Hematopoietic multipotent progenitor cell treated with erythropoietin and hydrocortisone succinate and interleukin-3 and kit ligand, for 4 days (in vitro differentiated cells): ENCODE results near the gene SNX22.

Experiments used
- DNase-seq: peaks from one replicate; pipeline ENCODE4 v3.0.0-alpha.2; 2015

SNX22 gene

DNA sequence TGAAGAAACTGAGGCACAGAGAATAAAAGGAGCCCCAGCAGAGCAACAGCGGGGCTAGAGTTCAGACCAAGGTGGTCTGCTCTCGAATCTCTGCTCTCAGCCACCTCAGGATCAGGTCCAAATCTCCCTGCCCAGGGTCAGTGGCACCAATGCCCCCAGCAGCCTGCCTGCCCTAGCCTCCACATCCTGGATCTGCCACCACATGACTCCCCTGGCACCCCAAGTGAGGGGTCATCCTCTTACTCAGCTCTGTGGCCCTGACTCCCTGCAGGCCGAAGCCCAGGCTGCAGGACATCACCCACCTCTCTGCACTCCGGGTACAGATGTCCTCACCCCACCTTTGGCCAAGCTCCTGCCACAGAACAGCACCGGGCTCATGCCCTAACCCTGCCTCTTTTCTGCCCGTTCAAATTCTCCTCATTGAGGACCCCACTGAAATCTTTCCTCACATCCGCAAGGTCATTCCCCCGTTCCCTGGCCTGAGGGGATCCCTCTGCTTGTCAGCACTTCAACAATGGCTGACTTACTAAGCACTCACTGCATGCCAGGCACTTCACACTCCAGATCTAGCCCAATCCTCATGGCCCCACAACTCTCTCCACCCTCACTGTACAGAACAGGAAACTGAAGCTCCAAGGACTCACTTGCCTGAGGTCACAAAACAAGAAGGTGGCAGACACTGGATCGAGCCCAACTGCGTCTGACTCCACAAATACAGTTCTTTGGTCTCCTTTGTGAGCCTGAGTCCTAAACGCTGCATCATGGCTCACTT, 7.0 kb downstream of the SNX22 start:
- no peak for DNase-seq

DNA sequence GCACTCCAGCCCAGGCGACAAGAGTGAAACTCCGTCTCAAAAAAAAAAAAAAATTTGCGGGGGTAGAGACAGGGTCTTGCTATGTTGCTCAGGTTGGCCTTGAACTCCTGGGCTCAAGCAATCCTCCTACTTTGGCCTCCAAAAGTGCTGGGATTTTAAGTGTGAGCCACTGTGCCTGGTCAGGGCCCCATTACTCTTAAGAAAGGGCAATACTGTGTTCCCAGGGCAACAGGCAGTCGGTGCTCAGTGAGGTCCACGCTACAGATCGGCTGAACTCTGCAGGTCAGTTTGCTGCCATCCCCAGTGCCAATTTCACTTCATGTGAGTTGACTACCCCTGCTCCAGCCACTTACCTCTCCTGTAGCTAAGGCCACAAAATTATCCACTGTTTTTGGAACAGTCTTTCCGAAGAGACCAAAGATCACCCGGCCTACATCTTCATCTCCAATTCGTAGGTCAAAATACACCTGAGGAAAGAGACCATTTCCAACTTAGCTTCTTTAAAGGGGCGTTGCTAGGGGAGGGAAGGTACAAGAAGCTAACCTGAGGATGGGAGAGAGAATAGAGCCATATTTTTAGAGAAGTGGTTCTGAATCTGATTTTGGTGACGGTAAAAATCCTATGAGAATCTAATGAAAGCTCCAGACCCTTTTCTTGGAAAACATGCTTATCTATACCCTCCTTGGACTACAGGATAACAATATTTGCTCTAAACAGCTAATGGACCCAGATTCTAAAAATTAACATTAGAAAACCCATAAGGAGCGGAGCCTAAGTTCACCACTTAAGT, 10.4 kb downstream of the SNX22 start:
- no peak for DNase-seq

DNA sequence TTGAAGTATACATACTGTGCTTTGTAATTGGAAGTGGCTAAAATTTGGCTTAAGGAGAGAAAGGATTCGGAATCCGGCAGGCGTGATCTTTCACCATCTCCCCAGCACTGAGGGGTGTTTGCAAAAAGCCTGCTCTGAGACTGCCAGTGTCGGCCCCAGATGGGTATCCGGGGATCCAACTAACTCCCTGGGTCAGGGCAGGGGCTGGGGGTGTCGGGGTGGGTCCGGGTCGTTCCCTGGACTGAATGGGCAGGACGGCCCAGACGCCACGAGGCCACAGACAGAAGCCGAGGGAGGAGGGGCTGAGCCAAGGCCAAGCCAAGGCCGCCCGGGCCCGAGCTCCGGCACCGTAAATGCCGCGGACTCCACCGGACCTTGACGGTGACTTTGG, 10.9 kb downstream of the SNX22 start:
- DNase-seq = no peak

DNA sequence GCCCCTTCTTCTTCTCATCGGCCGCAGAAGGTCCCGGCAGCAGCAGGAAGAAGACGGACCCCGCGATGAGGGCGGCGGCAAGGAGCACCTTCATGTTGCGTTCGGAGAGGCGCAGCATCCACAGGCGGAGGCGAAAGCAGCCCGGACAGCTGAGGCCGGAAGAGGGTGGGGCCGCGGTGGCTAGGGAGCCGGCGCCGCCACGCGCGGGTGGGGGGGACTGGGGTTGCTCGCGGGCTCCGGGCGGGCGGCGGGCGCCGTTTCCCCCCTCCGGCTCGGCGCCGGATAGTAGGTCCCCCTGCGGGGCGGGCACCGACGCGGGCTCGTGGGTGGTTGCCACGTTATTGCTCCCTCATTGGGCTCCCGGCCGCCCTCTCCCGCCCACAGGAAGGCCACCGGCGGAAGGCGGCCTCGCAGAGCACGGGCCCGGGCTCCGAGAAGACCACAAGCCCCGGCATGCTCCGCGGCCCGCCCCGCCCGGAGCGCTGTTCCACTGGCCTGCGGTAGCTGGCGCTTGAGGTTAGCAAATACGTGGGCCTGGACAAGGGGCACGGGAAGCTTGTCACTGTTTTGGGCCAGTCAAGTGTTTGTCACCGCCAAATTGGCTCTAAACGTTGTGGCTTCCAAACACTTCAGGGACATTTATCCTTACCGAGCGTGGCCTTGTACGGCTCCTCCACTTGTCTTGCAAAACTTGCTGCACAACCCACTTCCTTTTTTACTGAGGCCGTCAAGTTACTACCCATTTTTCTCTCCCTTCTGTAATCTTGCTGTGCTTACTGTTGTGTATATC, 11.5 kb downstream of the SNX22 start, which contains the start of gene PPIB:
TSS of gene PPIB (minus strand) at position 154 of the 790 bp plus-strand sequence. CDS start at position 118, 36 bp downstream.
- DNase-seq = peak; percentile 99

DNA sequence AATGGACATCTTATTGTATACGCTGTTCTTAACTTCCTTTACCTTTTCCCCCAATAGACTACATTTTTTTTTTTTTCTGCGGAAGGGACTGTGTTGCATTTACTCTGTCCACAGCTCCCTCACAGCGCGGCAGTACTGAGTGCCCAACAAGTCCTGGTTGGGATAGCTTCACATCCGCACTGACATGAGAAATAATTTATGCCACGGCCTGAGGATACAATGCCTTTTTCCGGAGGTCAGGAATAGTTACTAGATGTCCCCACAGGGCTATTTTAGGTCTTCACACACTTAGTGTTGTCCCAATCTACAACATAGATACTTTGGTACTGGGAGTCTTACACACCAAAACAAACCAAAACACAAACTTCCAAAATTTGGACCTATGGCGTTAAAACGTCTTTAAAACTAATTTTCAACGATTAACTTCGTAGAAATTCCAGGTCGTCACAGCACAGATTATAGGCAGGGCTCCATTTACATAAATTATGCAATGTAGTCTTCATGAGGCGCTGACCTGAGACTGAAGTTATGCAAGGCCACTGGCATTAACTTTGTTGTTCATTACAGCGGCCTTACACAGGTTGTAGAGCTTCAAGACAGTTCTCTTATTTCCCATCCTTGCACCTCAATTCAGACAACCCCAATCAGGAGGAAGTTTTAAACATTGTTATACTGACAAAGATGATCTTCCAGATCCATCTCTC, 12.3 kb downstream of the SNX22 start:
- peak; percentile 56 for DNase-seq

DNA sequence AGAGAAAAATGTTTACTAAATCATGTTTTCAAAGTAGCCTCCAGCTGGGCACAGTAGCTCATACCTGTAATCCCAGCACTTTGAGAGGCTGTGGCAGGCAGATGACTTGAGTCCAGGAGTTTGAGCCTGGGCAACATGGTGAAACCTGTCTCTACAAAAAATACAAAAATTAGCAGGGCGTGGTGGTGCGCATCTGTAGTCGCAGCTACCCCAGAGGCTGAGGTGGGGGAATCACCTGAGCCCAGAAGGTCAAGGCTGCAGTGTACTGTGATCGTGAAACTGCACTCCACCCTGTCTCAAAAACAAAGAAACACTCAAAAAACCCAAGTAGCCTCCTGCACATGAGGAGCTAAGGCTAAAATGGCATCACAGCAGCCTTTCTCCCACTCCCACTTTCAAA, 12.9 kb downstream of the SNX22 start:
- DNase-seq = no peak

DNA sequence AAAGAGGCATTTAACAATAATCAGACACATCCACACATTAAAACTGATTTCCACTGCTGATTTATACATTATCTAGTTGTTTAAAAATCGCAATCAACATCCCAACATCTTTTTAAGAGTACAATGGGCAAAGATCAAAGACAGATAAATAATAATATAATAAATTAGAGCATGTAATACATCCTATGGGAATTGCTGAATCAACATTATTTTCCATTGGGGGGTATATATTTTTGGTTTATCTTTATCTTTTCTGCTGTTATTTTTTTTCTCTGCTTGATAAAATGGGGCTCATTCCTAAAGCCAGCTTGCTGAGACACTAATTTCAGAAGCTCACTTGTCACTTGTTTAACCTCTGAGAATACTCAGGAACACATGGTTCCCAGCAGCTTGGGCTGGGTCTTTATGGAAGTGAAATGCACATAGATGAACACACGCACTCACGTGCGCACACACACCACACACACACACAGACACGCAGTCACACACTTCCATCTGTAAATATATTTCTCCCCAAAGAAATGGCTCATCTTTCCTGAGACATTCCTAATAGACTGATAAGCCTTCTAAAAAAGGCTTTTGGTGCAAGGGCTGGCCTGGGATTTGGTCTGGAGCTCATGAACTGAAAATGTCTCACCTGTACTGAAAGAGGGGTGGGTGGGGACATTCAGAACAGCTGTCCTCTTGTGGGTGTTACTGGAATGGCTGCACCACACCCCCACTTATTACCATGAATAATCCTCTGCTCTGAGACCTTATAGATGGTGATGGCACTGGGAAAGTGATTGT, 14.8 kb downstream of the SNX22 start:
- DNase-seq = no peak

DNA sequence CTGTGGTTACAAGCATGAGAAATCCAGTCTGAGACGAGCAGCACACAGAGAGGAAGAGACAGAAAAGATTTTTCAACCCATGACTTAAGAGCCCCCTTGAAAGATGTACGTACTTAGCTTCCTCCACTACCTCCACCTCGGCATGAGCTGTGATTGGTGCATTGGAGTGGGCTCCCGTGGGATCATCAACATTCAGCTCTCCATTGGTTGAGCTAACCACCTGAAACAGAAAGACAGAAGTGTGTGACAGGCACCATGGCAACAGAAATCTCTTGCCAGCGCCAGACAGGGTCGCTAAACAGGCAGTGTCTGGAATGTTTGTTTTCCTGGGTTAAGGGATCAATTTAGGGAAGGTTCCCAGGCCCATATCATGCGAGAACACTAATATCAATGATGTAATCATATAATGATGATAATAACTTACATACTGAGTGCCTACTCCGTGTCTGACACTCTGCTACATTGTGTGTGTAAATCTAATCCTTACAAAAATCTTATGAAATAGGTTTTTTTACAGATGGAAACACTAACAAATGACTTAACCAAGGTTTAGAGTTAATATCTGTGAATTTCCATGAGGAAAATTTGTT, 28.8 kb downstream of the SNX22 start:
- DNase-seq = no peak

DNA sequence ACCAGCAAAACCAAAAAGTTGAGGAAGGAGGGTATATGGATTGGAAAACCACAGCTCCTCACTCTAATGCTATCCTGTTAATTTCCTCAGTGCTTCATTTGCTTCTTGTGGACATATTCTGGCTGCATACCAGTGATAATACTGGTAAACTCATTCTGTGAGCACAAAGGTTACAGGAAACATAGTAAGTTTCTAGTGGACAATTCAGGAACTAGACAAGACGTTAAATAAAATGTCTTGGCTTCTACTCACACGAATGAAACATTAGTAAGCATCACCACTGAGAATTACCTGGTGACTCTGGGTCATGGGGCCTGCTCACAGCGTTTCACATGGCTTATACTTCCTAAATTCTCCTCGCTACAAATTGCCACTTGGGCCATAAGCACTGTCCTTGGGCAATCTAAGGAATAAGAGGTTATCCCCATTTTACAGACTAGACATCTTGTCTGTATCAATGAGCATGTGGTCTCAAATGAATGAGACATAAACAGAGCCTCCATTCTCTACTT, 31.4 kb downstream of the SNX22 start:
- no peak for DNase-seq

DNA sequence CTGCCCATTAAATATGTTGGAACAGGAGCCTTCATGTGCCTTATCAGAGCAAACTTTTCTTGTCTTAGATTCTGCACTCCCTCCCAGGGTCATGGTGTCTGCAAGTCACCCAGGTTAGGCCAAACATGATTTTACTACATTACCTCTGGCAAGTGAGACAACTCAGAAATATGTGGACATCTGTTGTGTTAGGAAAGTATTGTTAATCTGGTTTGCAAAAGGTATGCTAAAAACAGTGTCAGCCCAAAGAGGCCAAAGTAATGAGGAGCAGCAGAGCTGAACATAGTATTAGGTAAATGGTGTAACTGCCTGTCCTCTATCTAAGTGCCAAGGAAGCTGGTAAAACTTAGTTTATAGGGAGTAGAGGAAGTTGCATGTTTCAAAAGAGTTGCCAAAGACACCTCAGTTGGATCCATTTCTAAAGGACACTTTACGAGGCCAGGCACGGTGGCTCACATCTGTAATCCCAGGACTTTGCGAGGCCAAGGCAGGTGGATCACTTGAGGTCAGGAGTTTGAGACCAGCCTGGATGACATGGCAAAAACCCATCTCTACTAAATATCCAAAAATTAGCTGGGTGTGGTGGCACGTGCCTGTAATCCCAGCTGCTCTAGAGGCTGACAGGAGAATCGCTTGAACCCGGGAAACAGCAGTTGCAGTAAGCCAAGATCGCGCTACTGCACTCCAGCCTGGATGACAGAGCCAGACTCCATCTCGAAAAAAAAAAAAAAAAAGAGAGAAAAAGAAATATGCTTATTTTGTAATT, 33.8 kb downstream of the SNX22 start:
- DNase-seq = no peak

DNA sequence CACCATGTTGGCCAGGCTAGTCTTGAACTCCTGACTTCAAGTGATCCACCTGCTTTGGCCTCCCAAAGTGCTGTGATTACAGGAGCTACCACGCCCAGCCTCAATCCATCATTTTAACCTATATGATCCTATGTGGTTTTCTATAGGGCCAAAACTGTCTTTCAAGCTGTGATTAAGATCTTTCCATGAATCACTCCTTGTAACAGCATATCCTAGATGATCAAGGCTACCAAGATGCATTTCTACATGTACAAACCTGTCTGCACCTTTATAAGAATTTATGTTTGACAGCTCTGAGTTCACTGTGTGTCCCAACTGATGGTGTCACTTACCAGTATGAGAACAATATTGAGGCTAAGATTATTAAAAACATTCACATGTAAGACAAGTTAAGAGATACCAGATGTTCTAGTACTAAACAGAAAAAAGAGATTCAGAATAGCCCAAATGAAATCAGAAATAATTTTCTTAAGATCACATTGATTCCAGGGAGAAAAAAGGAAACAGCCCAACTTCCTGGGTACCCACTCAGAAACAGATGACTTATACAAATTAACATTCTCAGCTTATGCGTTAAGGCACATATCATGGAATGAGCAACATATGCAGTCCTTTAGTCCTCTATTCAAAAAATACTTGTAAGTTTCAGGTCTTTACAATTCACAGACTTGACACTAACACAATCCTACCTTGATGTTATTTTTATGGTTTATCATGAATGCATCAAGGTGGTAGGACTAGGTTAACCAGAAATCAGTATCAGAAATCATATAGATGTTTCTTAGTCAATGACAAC, 36.1 kb downstream of the SNX22 start:
- DNase-seq = no peak

DNA sequence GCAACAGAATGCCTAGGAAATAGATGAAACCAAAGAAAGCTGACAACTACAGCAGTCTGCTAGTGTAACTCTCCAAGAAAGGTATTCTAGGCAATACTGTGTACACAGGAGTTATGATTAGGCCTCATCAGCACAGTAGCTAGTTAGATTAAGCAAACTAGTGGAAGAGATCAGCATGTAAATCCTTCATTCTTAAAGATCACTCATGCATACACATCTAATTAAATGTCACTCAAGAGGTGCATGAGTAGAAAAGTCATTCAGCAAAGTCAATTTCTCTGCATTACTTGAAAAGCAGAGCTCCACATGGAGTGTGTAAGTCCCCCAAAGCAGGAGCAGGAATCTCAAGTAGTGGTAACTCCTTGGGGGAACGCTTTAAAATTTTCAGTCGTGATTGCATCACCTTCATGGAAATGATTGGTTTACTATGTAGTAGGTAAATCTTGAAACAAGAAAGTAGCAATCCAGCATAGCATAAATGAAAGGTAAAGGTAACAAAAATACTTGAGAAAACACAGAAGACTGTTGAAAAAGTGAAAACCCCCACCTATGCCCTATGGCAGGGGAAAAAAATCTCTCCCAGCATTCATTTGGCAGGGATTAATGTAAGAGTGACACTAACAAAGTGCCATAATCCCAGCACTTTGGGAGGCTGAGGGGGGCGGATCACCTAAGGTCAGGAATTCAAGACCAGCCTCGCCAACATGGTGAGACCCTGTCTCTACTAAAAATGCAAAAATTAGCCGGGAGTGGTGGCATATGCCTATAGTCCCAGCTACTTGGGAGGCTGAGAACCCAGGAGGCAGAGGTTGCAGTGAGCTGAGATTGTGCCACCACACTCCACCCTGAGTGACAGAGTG, 40.7 kb downstream of the SNX22 start:
- no peak for DNase-seq

DNA sequence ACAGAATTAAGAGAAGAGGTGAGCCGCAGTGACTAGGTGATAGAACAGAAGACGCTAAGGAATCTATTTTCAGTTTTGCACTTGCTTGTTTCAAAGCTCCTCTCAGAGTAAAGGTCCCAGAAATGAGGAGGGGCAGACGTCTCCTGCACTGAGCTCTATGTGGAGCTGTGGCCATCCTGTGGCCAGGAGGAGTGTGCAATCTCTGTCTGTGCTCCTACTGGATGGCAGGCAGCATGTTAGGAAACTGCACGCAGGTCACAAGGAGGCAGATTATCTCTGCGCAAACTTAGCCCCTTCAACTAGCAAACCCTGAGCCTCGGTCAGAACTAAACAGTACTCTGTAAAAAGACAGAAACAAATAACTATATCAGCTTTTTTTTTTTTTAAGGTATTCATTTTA, 42.4 kb downstream of the SNX22 start:
- DNase-seq = no peak

DNA sequence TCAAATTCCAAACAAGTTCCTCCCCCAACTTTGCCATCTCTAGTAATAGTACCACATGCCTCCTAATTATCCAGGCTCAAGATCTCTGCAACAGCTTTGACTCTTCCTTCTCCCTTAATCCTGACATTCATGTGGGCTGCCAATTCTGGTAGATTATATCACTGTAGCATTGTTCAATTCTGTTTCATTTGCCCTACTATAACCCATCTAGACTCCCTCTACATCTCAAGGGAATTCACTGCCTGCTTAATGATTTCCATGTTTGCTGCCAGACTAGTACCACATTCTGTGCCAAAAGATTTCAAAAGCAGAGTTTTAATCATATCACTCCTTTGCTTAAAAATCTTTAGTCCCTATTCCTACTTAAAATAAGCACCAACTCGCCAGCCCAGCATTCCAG, 45.9 kb downstream of the SNX22 start:
- no peak for DNase-seq

DNA sequence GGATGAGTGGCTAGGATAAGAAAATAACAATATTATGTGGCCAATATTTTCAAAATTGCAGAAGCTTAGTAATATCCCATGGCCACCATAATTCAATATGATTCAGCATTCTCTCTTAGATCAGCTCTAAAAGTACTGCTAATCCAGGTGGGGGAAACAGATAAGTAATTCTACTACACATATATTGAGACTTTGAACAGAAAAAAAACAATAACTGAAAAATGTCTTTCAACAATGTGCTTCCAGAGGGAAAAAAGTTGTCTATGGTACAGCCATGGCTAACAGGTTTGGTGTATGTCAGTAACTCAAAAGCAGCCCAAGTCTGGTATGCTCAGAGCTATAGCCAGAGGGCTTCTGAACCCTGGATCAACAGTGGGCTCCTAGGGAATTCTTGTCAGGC, 53.7 kb downstream of the SNX22 start:
- DNase-seq = peak; percentile 70
